Measurements from ENCODE around the gene THG1L.

GRCh38 chr5:157756122-157756521, 24.9 kb downstream of the THG1L start:
- TF ChIP-seq CTCF (IDR thresholded peaks at IDR 0.05) = no peak
- TF ChIP-seq POLR2A (IDR thresholded peaks at IDR 0.05) = no peak
- no peak for TF ChIP-seq POLR2AphosphoS5 (IDR thresholded peaks at IDR 0.05)
- no peak for TF ChIP-seq EP300 (IDR thresholded peaks at IDR 0.05; ENCODE audit: low read depth)

Data from transverse colon (tissue), 4 donors.